HG03565 (cell line): ENCODE data around the gene PCSK1N.
"Not testable (repeated sequence)": the region's sequence is repeated elsewhere in the genome, so short reads cannot be mapped to it uniquely, and the experiment has no call there.

ENCODE experiments used
- ATAC-seq: cut with Tn5 transposase; IDR thresholded peaks from one replicate; pipeline ENCODE4 v1.9.1; 2021; ENCODE audit warnings: mild to moderate bottlenecking, moderate library complexity; ENCODE audit not compliant: unreplicated experiment

The PCSK1N gene

GRCh38 chrX:48824066-48824465 is 11.3 kb downstream of the PCSK1N start:
- no peak for ATAC-seq

GRCh38 chrX:48823053-48823452 is 12.4 kb downstream of the PCSK1N start:
- ATAC-seq: no peak

GRCh38 chrX:48819394-48819793 is 16.0 kb downstream of the PCSK1N start:
- not testable (repeated sequence) for ATAC-seq

GRCh38 chrX:48818866-48819265 is 16.5 kb downstream of the PCSK1N start:
- no peak for ATAC-seq

- no peak for ATAC-seq
Observed at GRCh38 chrX:48818098-48818497, 17.3 kb downstream of the PCSK1N start.

GRCh38 chrX:48816014-48816810 is 19.2 kb downstream of the PCSK1N start:
- no peak for ATAC-seq

- no peak for ATAC-seq
Observed at GRCh38 chrX:48815266-48815665, 20.1 kb downstream of the PCSK1N start.

GRCh38 chrX:48814722-48815121 is 20.7 kb downstream of the PCSK1N start:
- no peak for ATAC-seq

GRCh38 chrX:48813644-48814043 is 21.8 kb downstream of the PCSK1N start:
- ATAC-seq: no peak

- no peak for ATAC-seq
Observed at GRCh38 chrX:48806081-48806480, 29.3 kb downstream of the PCSK1N start.

GRCh38 chrX:48802905-48803200 is 32.6 kb downstream of the PCSK1N start:
- no peak for ATAC-seq

GRCh38 chrX:48802089-48802904 is 33.1 kb downstream of the PCSK1N start:
- peak; percentile 22 for ATAC-seq

GRCh38 chrX:48801280-48802088 is 33.9 kb downstream of the PCSK1N start, which contains the start of gene HDAC6:
TSS of gene HDAC6 (plus strand) at chrX:48802067. CDS start at chrX:48802693, 626 bp downstream.
- peak; percentile 81 for ATAC-seq

GRCh38 chrX:48800574-48801279 is 34.7 kb downstream of the PCSK1N start:
- no peak for ATAC-seq

GRCh38 chrX:48798318-48798717 is 37.1 kb downstream of the PCSK1N start:
- no peak for ATAC-seq

- ATAC-seq: no peak
Observed at GRCh38 chrX:48794911-48795515, 40.4 kb downstream of the PCSK1N start.

- ATAC-seq: no peak
Observed at GRCh38 chrX:48794340-48794910, 41.0 kb downstream of the PCSK1N start.

- no peak for ATAC-seq
Observed at GRCh38 chrX:48793935-48794334, 41.5 kb downstream of the PCSK1N start.

GRCh38 chrX:48792219-48792618 is 43.2 kb downstream of the PCSK1N start:
- ATAC-seq: no peak
